Activated T-cell treated with anti-CD3 and anti-CD28 coated beads, Interleukin-2, amount 50 U/mL, for 48 hours (primary cell): ENCODE measurements around the gene SH3TC2.
"Not testable (repeated sequence)": the region's sequence is repeated elsewhere in the genome, so short reads cannot be mapped to it uniquely, and the experiment has no call there.

Experiments used
- DNase-seq, 2 experiments: peaks; one replicate each; pipeline ENCODE4 v3.0.0-alpha.2; 2020

Gene SH3TC2

GRCh38 chr5:149063017-149063687, at the start of gene SH3TC2:
Gene SH3TC2 (minus strand): TSS chr5:149063062. CDS start chr5:149063022, 40 bp downstream.
- no peak for DNase-seq

DNA sequence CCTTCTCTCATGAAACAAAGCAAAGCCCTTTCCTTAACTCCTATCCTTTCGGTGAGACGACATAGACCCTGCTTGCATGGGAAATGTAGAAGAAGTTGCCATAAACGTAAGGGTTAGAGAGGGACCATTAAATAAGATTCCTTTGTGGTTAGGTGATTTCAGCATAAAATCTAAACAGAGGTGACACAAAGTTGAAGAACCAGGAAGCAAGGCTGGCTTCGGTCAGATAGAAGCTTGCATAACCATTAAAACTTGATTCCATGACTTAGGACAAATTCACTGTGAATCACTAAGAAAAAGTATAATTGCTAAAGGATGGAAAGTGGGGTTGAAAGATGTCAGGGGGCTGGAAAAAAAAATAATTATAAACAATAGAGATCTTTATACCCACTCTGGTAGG, 47.5 kb upstream of the SH3TC2 start:
- no peak for DNase-seq

GRCh38 chr5:149108651-149109280, 45.9 kb upstream of the SH3TC2 start:
- DNase-seq = no peak

GRCh38 chr5:149100331-149100730, 37.5 kb upstream of the SH3TC2 start:
- no peak for DNase-seq

DNA sequence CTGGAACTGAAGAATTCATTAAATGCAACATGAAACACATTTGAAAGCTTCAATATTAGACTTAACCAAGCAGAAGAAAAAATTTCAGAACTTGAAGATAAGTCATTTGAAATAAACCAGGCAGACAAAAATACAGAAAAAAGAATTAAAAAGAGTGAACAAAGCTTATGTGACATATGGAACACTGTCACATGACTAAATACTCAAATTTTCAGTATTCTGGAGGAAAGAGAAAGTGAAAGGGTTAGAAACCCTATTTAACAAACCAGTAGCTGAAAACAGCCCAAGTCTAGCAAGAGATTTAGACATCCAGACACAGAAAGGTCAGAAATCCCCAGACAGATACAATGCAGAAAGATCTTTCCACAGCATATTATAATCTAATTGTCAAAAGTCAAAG, 37.1 kb upstream of the SH3TC2 start:
- no peak for DNase-seq

- no peak for DNase-seq
Observed at GRCh38 chr5:149094996-149095395, 32.1 kb upstream of the SH3TC2 start.

DNA sequence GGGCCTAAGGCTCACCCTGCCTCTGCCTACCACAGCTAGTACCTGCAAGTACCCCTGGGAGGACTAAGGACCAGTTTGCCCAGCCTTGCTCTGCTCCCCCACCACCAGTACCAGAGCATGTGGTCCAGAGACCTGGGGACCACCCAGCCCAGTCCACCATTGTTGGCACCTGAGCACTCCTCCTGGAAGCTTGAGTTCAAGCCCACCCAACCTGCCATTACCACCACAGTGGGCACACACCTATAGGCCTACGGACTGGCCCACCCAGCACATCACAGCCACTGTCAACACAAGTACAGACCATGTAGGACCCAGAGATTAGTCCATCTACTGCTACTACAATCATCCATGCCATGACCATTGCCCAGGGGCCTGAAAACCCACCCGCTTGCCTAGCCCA, 30.8 kb upstream of the SH3TC2 start:
- DNase-seq = no peak

- DNase-seq = no peak
Observed at GRCh38 chr5:149089796-149090195, 26.9 kb upstream of the SH3TC2 start.

GRCh38 chr5:149088686-149089085, 25.8 kb upstream of the SH3TC2 start:
- DNase-seq = no peak

- DNase-seq = no peak
Observed at GRCh38 chr5:149083846-149084245, 21.0 kb upstream of the SH3TC2 start.

DNA sequence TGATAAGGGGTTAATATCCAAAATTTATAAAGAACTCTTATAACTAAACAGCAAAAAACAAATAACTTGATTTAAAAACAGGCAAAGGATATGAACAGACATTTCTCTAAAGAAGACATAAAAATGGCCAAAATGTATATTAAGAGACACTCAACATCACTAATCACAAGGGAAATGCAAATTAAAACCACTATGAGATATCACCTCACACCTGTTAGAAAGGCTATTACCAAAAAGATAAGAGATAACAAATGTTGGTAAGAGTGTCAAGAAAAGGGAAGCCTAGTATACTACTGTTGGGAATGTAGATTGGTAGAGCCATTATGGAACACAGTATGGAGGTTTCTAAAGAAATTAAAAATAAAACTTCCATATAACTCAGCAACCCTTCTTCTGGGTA, 19.4 kb upstream of the SH3TC2 start:
- no peak for DNase-seq

DNA sequence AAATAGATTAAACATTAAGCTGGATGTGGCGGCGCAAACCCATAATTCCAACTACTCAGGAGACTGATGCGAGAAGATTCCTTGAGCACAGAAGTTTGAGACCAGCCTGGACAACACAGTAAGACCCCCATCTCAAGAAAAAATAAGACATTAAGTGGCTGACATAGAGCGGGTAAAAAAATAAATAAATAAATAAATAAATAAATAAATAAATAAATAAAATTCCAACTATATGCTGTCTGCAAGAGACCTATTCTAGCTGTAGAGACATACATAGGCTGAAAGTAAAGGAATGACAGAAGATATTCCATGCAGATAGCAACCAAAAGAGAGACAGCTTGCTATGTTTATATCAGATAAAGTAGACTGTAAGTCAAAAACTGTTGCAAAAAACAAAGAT, 17.4 kb upstream of the SH3TC2 start:
- DNase-seq = no peak

GRCh38 chr5:149079883-149080282, 17.0 kb upstream of the SH3TC2 start:
- no peak for DNase-seq

DNA sequence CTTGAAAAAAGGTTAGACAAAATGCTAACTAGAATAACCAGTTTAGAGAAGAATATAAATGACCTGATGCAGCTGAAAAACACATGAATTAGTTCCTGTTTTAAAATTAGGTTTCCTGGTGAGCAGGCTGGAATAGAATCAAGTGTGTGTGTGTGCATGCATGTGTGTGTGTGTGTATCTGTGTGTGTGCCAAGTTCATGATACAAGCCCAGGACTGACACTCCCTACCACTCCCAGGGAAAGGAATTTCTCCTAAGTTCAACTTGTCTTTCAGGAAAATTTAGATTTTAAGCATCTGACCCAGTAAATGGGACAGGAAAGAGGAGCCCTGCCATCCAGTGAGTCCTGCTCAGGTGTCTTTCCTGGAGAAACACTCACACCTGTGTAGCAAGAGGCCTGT, 11.2 kb upstream of the SH3TC2 start:
- DNase-seq = not testable (repeated sequence)

DNA sequence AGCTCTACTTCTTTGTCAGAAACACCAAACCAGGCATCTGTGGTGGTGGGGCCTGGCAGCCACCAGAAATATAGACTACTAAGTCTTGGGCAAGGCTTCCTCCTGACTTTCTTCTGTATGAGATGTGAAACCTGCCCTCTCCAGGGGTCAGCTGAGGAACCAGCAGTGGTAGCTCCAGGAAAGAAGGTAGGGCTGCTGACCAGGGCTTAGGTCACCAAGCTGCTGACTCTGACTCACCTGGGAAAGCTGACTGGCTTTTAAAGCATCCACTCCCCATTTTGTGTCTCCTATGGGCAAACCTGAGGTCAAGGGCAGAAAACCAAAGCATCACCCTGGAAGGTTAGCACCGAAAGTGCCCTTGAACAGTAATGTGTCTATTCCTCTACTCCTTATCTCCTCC, 10.4 kb upstream of the SH3TC2 start:
- no peak for DNase-seq

GRCh38 chr5:149072791-149073190, 9.9 kb upstream of the SH3TC2 start:
- DNase-seq = no peak

DNA sequence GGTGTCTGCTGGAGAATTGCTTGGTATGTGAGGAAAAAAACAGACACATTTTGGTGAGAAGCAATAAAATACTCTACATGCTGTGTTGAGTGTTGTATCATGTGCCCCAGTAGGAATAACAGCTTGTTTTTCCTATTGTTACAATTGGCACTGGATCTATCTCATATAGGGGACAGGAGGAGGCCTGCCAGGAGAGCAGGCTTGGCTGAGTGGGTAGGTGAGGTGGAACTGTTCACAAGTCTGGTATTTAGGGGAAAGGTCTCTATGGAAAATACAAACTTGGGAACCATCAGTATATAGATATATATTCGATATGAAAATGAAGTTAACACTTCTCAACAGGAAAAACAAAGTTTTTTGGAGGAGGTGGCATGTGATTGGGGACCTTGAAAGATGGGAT, 9.5 kb upstream of the SH3TC2 start:
- no peak for DNase-seq

DNA sequence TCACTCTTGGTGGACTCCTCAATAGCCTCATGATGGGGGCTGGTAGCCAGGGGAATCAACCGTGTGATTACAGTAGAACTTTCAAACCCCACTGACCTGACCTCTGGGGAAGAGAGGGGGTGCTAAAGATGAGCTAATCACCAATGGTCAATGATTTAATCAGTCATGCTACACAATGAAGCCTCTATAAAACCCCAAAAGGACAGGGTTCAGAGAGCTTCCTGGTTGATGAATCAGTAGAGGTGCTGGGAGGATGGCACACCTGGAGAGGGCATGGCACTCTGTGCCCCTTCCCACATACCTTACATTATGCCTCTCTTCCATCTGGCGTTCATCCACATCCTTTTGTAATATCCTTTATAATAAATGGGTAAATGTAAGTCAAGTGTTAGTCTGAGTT, 8.9 kb upstream of the SH3TC2 start:
- DNase-seq = no peak

GRCh38 chr5:149071216-149071615, 8.4 kb upstream of the SH3TC2 start:
- no peak for DNase-seq

GRCh38 chr5:149069711-149070110, 6.8 kb upstream of the SH3TC2 start:
- DNase-seq = no peak

GRCh38 chr5:149063896-149064478, 1.1 kb upstream of the SH3TC2 start:
- DNase-seq = no peak

DNA sequence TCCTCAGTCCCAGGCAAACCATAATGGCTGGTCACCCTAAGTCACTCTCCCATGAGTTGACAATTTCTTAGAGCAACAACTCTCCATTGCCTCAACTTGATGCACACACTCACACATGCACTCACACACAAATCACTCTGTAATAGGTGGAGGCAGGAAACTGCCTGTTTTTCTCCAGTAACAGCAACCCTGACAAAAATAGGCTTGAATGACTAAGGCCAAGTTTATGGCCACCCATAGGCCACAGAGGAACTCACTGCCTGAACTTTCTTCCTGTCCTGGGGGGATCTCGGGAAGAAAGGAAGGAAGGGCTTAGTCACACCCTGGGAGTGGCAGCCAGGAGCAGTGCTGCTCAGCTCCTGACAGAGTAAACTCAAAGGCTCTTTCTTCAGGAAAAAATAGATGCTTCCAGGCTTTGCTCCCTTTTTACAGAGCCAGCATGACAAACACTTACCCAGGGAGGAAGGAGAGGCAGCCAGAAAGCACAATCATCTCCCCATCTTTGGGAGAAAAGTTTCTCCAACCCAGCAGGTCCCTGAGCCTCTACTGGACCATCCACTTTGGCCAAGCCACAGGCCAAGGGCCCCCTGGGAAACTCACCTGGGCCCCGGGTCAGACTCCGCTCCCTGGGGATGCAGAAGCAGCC, 368 bp downstream of the SH3TC2 start:
- no peak for DNase-seq

GRCh38 chr5:149061341-149061740, 1.5 kb downstream of the SH3TC2 start:
- DNase-seq = no peak

- no peak for DNase-seq
Observed at GRCh38 chr5:149060325-149060724, 2.5 kb downstream of the SH3TC2 start.
